HepG2 (cell line): ENCODE measurements around the gene ZNF282. TPM values are rescaled to one million over a fixed set of nuclear protein-coding genes. Genes with fewer than 3 reads are reported as not detected.
A peak's percentile ranks its signal among the peaks of the same experiment; 100 is the strongest.

ENCODE experiments used
- GMEB2 ChIP-seq: IDR thresholded peaks from 2 replicates; pipeline ENCODE4 v1.6.1; 2016; ENCODE audit warnings: missing biosample characterization, missing genetic modification reagents, low read depth
- PHB2 ChIP-seq: fragments of 450-650 bp; IDR thresholded peaks from 2 replicates; pipeline ENCODE4 v1.6.1; 2018; ENCODE audit not compliant: partially characterized antibody
- PLRG1 ChIP-seq: fragments of 450-650 bp; conservative IDR thresholded peaks from 2 replicates; pipeline ENCODE4 v1.6.1; 2016
- SETDB1 ChIP-seq: sonication (generic); formaldehyde crosslinking; IDR thresholded peaks from 2 replicates; pipeline ENCODE4 v1.5.1; 2020; ENCODE audit warnings: missing genetic modification reagents, mild to moderate bottlenecking, borderline replicate concordance
- ZBTB4 ChIP-seq: sonication (generic); formaldehyde crosslinking; IDR thresholded peaks from 2 replicates; pipeline ENCODE4 v1.4.0; 2020; ENCODE audit warnings: missing genetic modification reagents, mild to moderate bottlenecking, borderline replicate concordance
- ZHX1 ChIP-seq: sonication (generic); formaldehyde crosslinking; IDR thresholded peaks from 2 replicates; pipeline ENCODE4 v1.8.1; 2022; ENCODE audit warnings: low read depth, mild to moderate bottlenecking, missing genetic modification reagents
- ZNF564 ChIP-seq: sonication (generic); formaldehyde crosslinking; IDR thresholded peaks from 2 replicates; pipeline ENCODE4 v1.8.1; 2023; ENCODE audit warnings: mild to moderate bottlenecking, missing genetic modification reagents
- ZNF615 ChIP-seq: sonication (generic); formaldehyde crosslinking; IDR thresholded peaks from 2 replicates; pipeline ENCODE4 v1.5.0; 2020; ENCODE audit warnings: mild to moderate bottlenecking, missing genetic modification reagents, borderline replicate concordance
- ZNF777 ChIP-seq: sonication (generic); formaldehyde crosslinking; IDR thresholded peaks from 2 replicates; pipeline ENCODE4 v1.4.0; 2020; ENCODE audit warnings: missing genetic modification reagents
- ZSCAN25 ChIP-seq: sonication (generic); formaldehyde crosslinking; IDR thresholded peaks from 2 replicates; pipeline ENCODE4 v1.8.0; 2022; ENCODE audit warnings: mild to moderate bottlenecking, missing genetic modification reagents
- polyA plus RNA-seq, 8 experiments: library from polyadenylated mRNA; depleted of rRNA in 3 of 8; stranded (reverse) in 7 of 8; unstranded in 1 of 8; fragments of >200 nt; fragmentation: Illumina TruSeq in 4 of 8; extraction: Trizol in 4 of 8; gene quantifications; 2 replicates each; pipeline versions ENCODE4 v1.2.1 to v1.2.3, GENCODE V29; 2011 to 2016; ENCODE audit warnings: low read depth in 4 of 8, missing spikeins in 1 of 8, mixed read lengths in 1 of 8; ENCODE audit not compliant: insufficient read depth in 1 of 8
- total RNA-seq, 5 experiments: library from RNA; depleted of rRNA; stranded (reverse); fragments of >200 nt; fragmentation: Illumina TruSeq; extraction: Trizol; gene quantifications; 2 replicates each; pipeline ENCODE4 v1.2.3, GENCODE V29; 2016; ENCODE audit warnings: low read depth in 1 of 5

ZNF282 gene
- total and polyA plus RNA-seq, 2 of the 13 experiments (the other 11 are each of a cell fraction or from before 2014, with no cell fraction given): 9.1 to 20.9 TPM

- TF ChIP-seq ZNF777 (CRISPR knock-in tag) (peak; percentile 87), ZNF615 (no peak), GMEB2 (CRISPR knock-in tag) (no peak), PLRG1 (no peak), ZBTB4 (peak; percentile 71; the same call in 1 of the 2 replicates), ZSCAN25 (CRISPR knock-in tag) (no peak), SETDB1 (CRISPR knock-in tag) (no peak), ZNF564 (0 out of 2 replicates have a peak, but pooled peaks have one; percentile 80), PHB2 (no peak), ZHX1 (CRISPR knock-in tag) (no peak)
Measured at GRCh38 chr7:149239345-149240143, 44.2 kb downstream of the ZNF282 start, which contains the start of gene ZNF212 (continued).
